HG02623 (cell line): Measurements from ENCODE around the gene SYCE1L.
"Not testable (repeated sequence)": the region's sequence is repeated elsewhere in the genome, so short reads cannot be mapped to it uniquely, and the experiment has no call there.

Experiments
- ATAC-seq: cut with Tn5 transposase; IDR thresholded peaks from one replicate; pipeline ENCODE4 v1.9.1; 2021; ENCODE audit warnings: moderate library complexity; ENCODE audit not compliant: unreplicated experiment

The SYCE1L gene, protein sequence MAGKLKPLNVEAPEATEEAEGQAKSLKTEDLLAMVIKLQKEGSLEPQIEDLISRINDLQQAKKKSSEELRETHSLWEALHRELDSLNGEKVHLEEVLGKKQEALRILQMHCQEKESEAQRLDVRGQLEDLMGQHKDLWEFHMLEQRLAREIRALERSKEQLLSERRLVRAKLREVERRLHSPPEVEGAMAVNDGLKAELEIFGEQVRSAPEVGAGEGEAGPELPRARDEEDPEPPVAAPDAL

DNA sequence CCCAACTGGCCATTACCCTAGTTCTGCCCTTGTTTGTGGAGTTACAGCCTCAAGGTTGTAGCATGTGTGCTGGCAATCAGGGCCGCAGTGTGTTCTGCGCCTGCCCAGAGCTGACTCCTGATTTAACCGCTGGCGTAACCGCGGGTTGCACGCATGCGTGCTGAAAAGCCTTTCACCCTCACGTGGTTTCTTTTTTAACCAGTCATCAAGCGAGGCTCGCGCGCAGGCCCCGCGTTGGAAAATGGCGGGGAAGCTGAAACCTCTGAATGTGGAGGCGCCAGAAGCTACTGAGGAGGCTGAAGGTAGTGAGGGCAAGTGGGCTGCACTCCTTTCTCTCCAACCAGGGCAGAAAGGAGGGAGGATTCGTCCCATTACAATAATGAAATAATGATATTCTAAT, at the start of gene SYCE1L:
Gene SYCE1L, plus strand, starts transcription at position 198 of the 400 bp plus-strand sequence. Its CDS starts 44 bp downstream, at position 242.
- ATAC-seq: no peak

DNA sequence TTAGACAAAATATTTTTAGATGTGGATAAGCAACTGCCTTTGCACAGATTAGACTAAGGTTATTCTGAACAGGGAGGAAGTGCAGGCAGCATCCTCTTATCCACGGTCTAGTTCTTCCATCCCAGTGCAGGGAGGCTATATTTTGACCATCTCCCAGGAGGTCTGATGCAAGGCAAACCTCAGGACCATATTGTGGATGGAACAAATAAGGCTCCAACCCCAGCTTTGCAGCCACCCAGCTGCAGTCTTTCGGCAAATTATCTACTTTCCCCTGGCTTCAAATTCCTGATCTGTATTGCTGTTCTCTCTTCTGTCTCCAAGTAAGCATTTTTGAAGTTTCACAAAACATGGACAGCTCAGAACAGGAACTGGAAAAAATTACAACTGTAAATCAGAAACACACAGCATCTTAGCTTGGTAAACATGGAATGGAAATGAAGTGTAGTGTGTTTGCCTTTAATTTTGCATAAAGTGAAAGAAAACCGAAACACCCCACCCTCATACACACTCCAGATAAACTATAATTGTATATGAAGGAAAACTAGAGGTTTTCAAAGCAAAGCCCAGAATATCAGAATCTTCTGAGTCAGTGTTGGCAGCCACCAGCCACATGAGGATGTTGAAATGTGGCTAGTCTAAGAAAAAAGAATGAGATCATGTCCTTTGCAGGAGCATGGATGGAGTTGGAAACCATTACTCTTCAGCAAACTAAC, 41.7 kb upstream of the SYCE1L start:
- ATAC-seq: no peak

DNA sequence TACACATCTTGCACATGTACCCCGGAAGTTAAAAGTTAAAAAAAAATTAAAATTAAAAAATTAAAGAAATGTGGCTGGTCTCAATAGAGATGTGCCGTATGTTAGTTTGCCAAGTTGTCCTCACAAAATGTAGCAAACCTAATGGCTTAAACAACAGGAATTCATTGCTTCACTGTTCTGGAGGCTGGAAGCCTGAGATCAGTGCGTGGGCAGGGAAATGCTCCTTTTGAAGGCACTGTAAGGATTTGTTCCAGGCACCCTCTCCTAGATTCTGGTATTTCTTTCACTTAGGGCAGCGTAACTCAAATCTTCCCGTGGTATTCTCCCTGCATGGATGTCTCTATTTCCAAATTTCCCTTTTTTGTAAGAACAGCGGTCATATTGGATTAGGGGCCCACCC, 40.9 kb upstream of the SYCE1L start:
- no peak for ATAC-seq

DNA sequence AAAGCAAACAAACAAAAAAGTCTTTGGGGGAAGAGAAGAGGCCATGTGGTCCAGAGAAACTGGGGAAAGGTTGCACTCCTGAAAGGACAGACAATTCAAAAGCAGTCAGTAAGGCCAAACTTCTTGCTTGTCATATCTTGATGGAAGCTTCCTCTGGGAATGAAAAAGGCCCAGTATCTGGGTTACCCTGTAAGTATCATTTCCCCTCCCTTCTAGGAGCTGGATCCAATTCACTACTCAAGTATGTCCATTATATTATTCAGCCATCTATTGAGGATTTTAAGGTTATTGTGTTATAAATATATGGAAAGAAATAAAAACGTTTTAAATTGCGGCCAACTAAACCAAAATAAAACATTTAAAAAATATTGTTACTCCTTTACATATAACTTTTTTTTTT, 34.2 kb upstream of the SYCE1L start:
- no peak for ATAC-seq

DNA sequence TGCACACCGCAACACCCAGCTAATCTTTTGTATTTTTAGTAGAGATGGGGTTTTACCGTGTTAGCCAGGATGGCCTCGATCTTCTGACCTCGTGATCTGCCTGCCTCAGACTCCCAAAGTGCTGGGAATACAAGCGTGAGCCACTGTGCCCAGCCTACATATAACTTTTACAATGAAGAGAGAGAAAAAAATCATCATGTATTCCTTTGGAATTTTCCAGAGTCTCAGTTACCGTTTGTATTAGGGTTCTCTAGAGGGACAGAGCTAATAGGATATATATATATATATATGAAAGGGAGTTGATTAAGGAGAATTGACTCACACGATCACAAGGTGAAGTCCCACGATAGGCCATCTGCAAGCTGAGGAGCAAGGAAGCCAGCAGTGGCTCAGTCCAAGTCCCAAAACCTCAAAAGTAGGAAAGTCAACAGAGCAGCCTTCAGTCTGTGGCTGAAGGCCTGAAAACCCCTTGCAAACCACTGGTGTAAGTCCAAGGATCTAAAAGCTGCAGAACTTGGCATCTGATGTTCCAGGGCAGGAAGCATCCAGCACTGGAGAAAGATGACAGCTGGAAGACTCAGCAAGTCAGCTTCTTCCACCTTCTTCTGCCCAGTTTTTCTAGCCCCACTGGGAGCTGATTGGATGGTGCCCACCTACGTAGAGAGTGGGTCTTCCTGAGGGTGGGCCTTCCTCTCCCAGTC, 33.5 kb upstream of the SYCE1L start:
- not testable (repeated sequence) for ATAC-seq

DNA sequence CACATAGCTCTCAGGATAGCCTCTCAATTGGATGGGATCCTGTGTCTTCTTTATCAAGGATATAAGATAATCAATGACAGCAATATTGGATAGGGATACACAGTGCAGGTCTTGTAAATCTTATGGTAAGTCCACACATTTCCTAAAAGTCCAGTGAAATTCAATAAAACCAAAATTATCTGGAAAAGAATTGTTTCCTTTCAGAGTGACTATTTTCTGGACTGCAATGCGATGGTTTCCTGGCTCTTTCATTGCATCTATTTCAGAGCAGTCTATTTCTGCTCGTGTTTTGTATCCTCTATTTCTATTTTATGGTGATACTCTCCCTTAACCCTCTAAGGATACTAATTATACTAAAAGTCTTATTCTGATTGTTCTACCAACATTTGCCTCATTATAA, 32.5 kb upstream of the SYCE1L start:
- no peak for ATAC-seq

DNA sequence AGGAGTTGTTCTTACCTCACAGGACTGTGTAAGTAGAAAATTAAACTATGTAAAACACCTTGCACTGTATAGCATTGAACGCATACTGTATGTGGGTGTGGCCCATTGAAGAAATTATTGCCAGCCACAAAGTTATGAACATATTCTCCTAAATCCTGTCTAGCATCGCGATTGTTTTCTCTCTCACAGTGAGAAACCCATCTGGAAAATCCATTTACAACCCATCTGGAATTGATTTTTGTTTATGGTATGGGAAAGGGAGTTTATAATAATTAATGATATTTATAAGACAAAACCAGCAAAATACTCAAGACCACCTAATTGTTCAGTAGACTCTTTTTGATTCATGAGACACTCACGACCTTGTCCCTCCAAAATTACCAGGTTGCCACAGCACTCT, 30.3 kb upstream of the SYCE1L start:
- no peak for ATAC-seq

DNA sequence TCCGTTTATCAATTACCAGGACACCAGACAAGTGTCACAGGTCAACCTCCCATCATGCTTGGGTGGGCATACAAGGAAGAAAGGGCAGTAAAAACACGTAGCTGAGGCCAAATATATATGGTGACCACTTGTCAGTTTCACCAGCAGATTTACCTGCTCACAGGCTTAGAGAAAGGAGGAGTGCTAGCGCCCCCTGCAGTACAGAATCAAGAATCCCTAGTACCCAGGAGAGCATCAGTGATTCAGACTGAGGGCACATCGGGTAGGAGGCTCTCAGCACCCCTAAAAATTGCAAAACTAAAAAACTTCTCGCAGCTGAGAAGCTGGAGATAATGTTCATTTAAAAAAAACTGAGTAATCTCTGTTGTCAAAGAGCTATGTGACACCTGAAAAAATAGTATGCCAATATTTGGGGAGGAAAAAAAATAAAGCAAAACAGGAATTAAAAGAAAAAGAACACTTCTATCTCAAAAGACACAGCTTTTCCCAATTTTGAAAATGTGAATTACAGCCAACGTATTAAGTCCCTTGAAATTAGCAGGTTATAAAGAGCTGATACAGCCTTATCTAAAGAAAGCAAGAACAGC, 29.5 kb upstream of the SYCE1L start:
- peak; percentile 72 for ATAC-seq

DNA sequence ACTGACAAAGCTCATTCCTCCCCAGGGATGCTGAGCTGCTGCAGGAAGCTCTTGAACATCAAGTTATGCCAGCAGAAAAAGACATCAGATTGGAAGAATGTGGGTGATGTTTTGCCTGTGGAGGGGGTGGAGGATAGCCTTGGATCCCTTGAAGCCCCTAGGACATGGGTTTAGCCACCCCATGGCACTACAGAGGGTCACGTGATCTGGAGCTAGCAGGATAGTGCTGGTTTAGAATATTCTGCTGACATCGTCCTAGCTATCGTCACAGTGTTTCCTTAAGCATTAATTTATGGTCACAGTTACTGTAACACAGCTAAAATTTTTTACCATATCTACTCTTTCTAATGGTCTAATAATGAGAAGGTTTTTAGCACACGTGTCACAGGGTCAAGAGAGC, 28.4 kb upstream of the SYCE1L start:
- ATAC-seq: no peak

DNA sequence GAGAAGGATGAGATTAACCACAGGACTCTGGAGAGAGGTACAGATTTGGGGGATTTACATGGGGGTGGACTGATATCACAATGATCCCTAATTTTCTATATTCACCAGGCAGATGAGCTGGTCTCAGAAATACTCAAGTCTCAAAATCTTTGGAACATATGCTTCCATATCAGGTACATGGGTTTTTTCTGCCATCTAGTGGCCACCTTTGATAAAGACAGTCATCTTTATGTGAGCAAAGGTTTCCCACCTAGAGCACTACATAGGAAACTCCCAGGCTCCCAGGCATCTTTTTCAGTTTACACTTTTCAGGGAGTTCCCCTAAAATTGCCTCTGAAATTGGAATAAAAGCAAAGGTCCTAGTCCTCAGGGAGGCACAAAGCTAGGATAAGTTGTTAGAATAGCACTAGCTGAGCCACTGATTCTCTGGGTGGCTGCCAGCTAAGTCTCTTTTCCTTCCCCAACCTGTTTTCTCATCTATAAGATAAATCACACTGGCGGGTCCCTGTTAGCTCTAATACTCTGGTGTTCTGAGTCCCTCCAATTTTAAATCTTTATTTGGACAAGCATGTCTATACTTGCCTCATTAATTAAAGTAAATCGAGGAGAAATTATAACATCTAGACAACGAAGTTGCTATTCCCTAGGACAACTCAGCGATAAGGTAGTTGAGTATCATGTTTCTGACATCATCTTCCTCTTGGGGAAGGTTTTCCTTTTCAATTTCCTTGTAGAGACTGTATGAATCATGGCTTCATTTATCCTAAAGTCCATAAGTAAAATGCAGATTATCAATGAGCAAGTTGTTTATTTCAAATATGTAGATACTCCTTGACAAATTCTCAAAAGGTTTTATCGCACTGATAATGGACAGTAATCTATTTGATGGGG, 27.2 kb upstream of the SYCE1L start:
- peak; percentile 77 for ATAC-seq

DNA sequence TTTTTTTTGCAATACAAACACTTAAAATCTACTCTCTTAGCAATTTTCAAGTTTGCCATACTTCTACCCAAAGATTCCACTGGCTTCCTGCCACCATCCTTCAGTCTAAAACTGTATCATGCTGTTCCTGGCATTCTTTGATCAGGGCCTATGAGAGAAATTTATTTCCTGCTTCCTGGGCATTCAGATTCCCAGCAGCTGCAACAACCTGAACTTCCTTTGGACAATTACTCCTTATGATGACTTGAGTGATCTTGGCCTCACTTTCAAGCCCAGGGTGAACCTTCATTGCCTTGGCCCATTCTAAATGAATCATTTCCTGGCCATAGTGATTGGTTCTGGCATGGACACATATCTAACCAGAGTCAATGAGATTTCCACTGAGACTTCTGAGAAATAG, 26.3 kb upstream of the SYCE1L start:
- no peak for ATAC-seq

DNA sequence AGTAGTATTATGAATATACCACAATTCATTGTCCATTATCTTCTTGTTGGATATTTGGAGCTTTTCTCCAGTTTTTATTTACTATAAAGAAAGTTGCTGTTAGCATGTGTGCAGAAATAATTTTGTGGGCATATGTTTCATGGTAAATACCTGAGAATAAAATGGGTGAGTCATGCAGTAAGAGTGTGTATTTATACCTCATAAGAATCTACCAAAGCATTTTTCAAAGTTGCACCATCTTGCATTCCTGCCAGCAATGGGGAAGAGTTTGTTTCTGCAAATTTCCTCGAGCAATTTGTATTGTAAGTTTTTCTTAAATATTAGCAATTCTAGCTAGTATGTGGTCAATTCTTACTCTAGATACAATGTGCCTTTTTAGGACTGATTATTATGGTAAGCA, 16.1 kb upstream of the SYCE1L start:
- no peak for ATAC-seq

DNA sequence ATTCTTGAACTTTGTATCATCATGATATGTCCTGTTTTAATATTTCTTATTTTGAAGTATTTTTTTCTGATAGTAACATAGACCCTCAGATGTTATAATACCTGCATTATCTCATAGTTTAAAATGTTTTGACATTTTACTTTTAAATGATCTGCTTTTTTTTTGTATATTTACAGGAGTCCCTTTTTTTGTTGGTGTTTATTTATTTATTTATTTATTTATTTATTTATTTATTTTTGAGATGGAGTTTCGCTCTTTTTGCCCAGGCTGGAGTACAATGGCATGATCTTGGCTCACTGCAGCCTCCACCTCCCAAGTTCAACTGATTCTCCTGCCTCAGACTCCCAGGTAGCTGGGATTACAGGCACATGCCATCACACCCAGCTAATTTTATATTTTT, 12.9 kb upstream of the SYCE1L start:
- not testable (repeated sequence) for ATAC-seq

DNA sequence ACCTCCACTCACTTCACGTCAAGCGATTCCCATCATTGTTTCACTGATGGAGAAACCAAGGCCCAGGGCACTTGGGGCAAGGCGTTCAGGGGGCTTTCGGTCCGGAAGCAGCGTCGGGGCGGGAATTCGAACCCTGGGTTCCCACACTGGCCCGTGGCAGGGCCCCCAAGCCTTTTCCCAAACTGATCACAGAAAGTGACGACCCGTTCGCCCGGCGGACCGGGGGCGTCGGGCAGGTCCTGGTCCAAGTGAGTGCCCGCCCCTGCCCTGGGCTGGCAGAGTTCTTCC, 9.1 kb upstream of the SYCE1L start:
- peak; percentile 0 for ATAC-seq

DNA sequence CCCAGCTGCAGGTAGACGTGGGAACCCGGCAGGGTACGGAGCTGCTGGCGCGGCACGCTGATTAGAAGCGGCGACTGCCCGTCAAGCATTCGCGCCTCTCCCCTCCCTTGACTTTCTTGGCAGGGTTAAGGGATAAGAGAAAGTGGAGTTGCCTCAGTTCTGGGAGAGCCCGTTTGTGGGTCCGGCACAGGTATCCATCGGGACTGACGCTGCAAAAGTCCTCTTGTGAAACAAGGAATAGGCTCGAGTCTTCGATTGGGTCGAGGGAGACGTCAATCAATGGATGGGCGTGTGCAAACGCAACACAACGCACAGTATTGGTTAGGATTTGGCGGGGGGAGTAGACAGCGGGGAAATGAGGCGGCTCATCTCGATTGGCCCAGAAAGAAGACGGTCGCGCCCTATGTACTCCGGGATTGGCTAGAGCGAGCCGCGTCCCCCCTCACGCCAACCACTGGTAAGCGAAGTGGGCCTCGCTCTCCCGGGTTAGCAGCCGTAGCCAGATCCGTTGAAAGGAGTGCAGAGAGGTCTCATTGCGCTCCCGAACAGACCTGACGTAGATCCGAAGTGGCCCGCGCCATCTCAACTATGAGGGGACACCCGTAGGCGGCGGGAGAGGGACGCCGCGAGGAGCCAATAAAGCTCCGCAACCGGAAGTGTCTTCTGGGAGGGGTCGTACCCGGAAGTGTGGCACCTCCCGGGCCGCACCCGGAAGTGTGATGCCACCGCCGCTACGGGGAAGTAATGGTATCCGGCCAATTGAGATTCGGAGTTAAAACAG, 8.5 kb upstream of the SYCE1L start, which contains the start of gene MON1B:
Gene MON1B, plus strand, starts transcription at position 713 of the 781 bp plus-strand sequence. CDS start 296 bp downstream, outside the sequence.
- peak; percentile 97 for ATAC-seq

DNA sequence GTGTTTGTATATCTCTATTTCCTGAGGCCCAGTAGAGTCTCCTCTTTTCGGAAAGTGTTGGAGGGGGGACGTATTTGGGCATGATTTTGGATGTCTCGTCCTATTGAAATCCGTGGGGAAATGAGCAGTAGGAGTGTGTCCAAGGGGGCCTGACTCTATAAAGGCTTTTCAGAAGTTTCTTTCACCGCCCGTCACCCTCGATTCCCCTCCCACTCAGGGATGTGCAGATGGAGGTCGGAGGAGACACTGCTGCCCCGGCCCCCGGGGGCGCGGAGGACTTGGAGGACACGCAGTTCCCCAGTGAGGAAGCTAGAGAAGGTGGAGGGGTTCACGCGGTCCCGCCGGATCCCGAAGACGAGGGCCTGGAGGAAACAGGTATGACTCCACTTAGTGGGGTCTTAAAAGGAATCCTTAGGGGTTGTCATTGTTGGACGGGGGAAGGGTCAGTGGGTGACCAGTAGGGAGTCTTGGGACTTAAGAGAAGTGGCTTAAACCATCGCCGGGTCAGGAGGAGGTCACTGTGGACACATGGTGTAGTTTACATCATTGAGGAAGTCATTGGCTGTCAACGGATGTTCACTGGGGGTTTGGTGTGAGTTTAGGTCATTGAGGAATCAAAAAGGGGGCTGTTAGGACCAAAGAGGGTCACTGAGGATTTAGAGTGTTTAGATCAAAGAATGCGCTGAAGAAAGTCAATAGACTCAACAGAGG, 7.8 kb upstream of the SYCE1L start:
- no peak for ATAC-seq

DNA sequence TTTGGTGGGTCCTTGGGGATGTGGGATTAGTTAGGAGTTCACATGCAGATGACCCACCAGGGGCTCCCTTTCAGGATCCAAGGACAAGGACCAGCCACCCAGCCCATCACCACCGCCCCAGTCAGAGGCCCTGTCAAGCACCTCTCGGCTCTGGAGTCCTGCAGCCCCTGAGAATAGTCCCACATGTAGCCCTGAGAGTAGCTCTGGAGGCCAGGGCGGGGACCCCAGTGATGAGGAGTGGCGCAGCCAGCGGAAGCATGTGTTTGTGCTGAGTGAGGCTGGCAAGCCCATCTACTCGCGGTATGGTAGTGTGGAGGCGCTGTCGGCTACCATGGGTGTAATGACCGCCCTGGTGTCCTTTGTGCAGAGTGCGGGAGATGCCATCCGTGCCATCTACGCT, 5.8 kb upstream of the SYCE1L start:
- no peak for ATAC-seq

DNA sequence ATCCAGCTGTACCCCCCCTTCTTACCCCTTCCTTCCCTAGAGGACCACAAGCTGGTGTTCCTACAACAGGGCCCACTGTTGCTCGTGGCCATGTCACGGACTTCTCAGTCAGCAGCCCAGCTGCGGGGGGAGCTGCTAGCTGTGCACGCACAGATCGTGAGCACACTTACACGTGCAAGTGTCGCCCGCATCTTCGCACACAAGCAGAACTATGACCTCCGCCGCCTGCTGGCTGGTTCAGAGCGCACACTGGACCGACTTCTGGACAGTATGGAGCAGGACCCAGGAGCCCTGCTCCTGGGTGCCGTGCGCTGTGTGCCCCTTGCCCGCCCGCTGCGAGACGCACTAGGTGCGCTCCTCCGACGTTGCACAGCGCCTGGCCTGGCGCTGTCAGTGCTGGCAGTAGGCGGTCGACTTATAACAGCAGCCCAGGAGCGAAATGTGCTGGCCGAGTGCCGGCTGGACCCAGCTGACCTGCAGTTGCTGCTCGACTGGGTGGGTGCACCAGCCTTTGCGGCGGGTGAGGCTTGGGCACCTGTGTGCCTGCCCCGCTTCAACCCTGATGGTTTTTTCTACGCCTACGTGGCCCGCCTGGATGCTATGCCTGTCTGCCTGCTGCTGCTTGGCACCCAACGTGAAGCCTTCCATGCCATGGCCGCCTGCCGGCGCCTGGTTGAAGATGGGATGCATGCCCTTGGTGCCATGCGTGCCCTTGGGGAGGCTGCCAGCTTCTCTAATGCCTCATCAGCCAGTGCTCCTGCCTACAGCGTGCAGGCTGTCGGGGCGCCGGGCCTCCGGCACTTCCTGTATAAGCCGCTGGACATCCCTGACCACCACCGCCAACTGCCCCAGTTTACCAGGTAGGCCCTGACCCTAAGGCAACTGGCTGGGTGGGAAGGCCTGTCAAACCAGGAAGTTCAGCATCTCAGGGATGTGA, 4.6 kb upstream of the SYCE1L start:
- ATAC-seq: no peak
